PC-9 (cell line): ENCODE data around the gene ZNF774. TPM values are rescaled to one million over a fixed set of nuclear protein-coding genes. Genes with fewer than 3 reads are reported as not detected.

Source experiments
- BruUV-seq: library from RNA; stranded (reverse); fragments of 400-500 nt; replicated peaks from 2 replicates; lab custom pipeline; 2021; lab: Mats Ljungman, UMichigan
- CTCF ChIA-PET: fragments of 300-600 bp; sonication (Branson Sonifier 250); formaldehyde crosslinking; loops from one replicate; lab custom pipeline; 2022; ENCODE audit warnings: antibody characterized with exemption; lab: Charles Lee
- POLR2A ChIA-PET: fragments of 300-600 bp; sonication (Branson Sonifier 250); formaldehyde crosslinking; loops from one replicate; lab custom pipeline; 2022; ENCODE audit warnings: antibody characterized with exemption; ENCODE audit not compliant: unreplicated experiment; lab: Charles Lee
- DNase-seq, 2 experiments: peaks; one replicate each; pipeline versions ENCODE4 v3.0.0 to v3.0.0-alpha.2; 2015 to 2022; ENCODE audit warnings: mixed read lengths in 1 of 2
- H2AFZ ChIP-seq: fragments of 200-600 bp; sonication (generic); 2 replicates; pipeline ENCODE4 v1.8.1; 2017; ENCODE audit warnings: antibody characterized with exemption
- H3F3A ChIP-seq: fragments of 200-600 bp; sonication (generic); 2 replicates; pipeline ENCODE4 v1.8.1; 2017; ENCODE audit warnings: antibody characterized with exemption, mild to moderate bottlenecking, low read depth; ENCODE audit not compliant: insufficient read depth
- H3K27ac ChIP-seq: fragments of 200-600 bp; sonication (generic); 2 replicates; pipeline ENCODE4 v1.6.1; 2016; ENCODE audit warnings: mixed run types
- H3K27me3 ChIP-seq: fragments of 200-600 bp; sonication (generic); 2 replicates; pipeline ENCODE4 v1.6.1; 2016; ENCODE audit warnings: low read depth, mixed run types; ENCODE audit not compliant: insufficient read depth
- H3K36me3 ChIP-seq: fragments of 200-600 bp; sonication (generic); 2 replicates; pipeline ENCODE4 v1.6.1; 2016; ENCODE audit warnings: low read depth, mixed run types
- H3K4me1 ChIP-seq: fragments of 200-600 bp; sonication (generic); replicated peaks from 2 replicates; pipeline ENCODE4 v1.6.1; 2016; ENCODE audit warnings: mixed run types; ENCODE audit not compliant: insufficient read depth
- H3K4me2 ChIP-seq: fragments of 200-600 bp; sonication (generic); 2 replicates; pipeline ENCODE4 v1.6.1; 2017; ENCODE audit warnings: mixed run types
- H3K4me3 ChIP-seq: fragments of 200-600 bp; sonication (generic); 2 replicates; pipeline ENCODE4 v1.6.1; 2016; ENCODE audit warnings: mixed run types
- H3K79me2 ChIP-seq: fragments of 200-600 bp; sonication (generic); 2 replicates; pipeline ENCODE4 v1.6.1; 2017; ENCODE audit warnings: low read depth, mixed run types
- H3K9me2 ChIP-seq: fragments of 200-600 bp; sonication (generic); 2 replicates; pipeline ENCODE4 v1.8.1; 2017; ENCODE audit warnings: mild to moderate bottlenecking; ENCODE audit not compliant: insufficient read depth
- H3K9me3 ChIP-seq: fragments of 200-600 bp; sonication (generic); 2 replicates; pipeline ENCODE4 v1.8.1; 2016; ENCODE audit warnings: low read depth; ENCODE audit not compliant: insufficient read depth
- H4K20me1 ChIP-seq: fragments of 200-600 bp; sonication (generic); 2 replicates; pipeline ENCODE4 v1.8.1; 2017; ENCODE audit not compliant: insufficient read depth
- CTCF ChIP-seq: fragments of 200-600 bp; sonication (generic); conservative IDR thresholded peaks from 2 replicates; pipeline ENCODE4 v1.6.1; 2017; ENCODE audit warnings: mixed run types, antibody characterized with exemption, mild to moderate bottlenecking, moderate library complexity
- EZH2 ChIP-seq: fragments of 200-600 bp; sonication (generic); IDR thresholded peaks from 2 replicates; pipeline ENCODE4 v1.8.0; 2017; ENCODE audit warnings: antibody characterized with exemption, low read depth
- intact Hi-C: fragments of 100-400 bp; cut with micrococcal nuclease; formaldehyde crosslinking; loops from one replicate; pipeline ENCODE4 v1.10.0; 2022; ENCODE audit not compliant: unreplicated experiment
- total RNA-seq: library from RNA; stranded (reverse); gene quantifications from 2 replicates; pipeline ENCODE4 v1.2.3, GENCODE V29; 2021

ZNF774 gene
- total RNA-seq, 1 experiment from 2014 or later: 6.3 TPM

- intact Hi-C loops: loop anchor here (1.0 to 5.0 kb wide), 7 partner anchors 27 to 612 kb away; partner anchors contain the start of genes HDDC3 and IQGAP1
- H3K79me2 ChIP-seq: no peaks in the 10 kb centered on the region
- POLR2A ChIA-PET: interaction anchor here (0.6 to 0.7 kb wide), 3 partner anchors 69 to 586 kb away, joined by 4 to 7 read pairs (median 5); no protein-coding TSS in a partner anchor
Observed at GRCh38 chr15:90320062-90320884, 31.8 kb upstream of the ZNF774 start.

DNA sequence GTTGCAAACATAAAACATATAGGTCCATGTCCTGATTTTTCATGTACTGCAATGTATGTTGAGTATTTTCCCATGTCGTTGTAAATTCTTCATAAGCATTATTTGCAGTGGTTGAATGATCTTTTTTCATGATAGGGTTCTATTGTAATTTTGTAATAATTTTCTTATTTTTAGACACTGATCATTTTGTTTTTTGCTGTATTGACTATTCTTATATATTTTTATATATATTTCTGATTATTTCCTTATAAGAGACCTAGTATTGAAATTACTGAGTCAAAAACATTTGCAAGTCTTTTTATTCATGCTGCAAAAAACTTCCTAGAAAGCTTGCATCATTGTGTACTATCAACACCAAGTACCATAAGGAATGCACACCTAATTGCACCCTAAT is 31.2 kb upstream of the ZNF774 start:
- DNase-seq: no peak
- no peak overlapping the region for H3K4me3 ChIP-seq
- intact Hi-C loops: loop anchor here (1.0 to 5.0 kb wide), 7 partner anchors 28 to 611 kb away; partner anchors contain the start of genes HDDC3 and IQGAP1
- peak overlapping the region; percentile 76 for H3K4me2 ChIP-seq
- peak overlapping the region; percentile 31; the same call in 1 of the 2 replicates for H3K27ac ChIP-seq
- no peaks in the 10 kb centered on the region for H3K27me3 ChIP-seq
- TF ChIP-seq EZH2: no peak
- no peak for TF ChIP-seq CTCF
- POLR2A ChIA-PET: interaction anchor here (0.7 kb wide), 2 partner anchors 68 to 585 kb away, joined by 4 to 5 read pairs; no protein-coding TSS in a partner anchor
- no peaks in the 10 kb centered on the region for H4K20me1 ChIP-seq
- no peaks in the 10 kb centered on the region for H3K9me2 ChIP-seq
- H3K4me1 ChIP-seq: peaks cover 20% of the 10 kb centered on the region
- no peaks in the 10 kb centered on the region for H3K79me2 ChIP-seq
- CTCF ChIA-PET: interaction anchor here (1.0 to 2.4 kb wide), 3 partner anchors 28 to 162 kb away, joined by 3 to 24 read pairs (median 4); no protein-coding TSS in a partner anchor
- BruUV-seq: no TSS peak
- no peaks in the 10 kb centered on the region for H3K9me3 ChIP-seq
- no peaks in the 10 kb centered on the region for H3K36me3 ChIP-seq
- peaks cover 18% of the 10 kb centered on the region for H3F3A ChIP-seq
- no peak overlapping the region for H2AFZ ChIP-seq

More at GRCh38 chr15:90320062-90320884, 31.8 kb upstream of the ZNF774 start:
- Histone ChIP-seq H3K27ac (peak overlapping the region; percentile 31; the same call in 1 of the 2 replicates), H3K4me2 (peak overlapping the region; percentile 76), H3K27me3 (no peaks in the 10 kb centered on the region), H3K9me2 (no peaks in the 10 kb centered on the region), H4K20me1 (no peaks in the 10 kb centered on the region), H3K4me3 (peak overlapping the region; percentile 29; the same call in 1 of the 2 replicates), H3K36me3 (no peaks in the 10 kb centered on the region), H3K4me1 (peaks cover 26% of the 10 kb centered on the region), H3K9me3 (no peaks in the 10 kb centered on the region), H3F3A (peaks cover 24% of the 10 kb centered on the region), H2AFZ (peak overlapping the region; percentile 76)
- peak; percentile 79 to 84 for DNase-seq
- no TSS peak for BruUV-seq
- CTCF ChIA-PET: interaction anchor here (0.6 to 2.4 kb wide), 15 partner anchors 16 to 612 kb away, joined by 3 to 24 read pairs (median 4); partner anchors contain the start of genes HDDC3 and IQGAP1
- TF ChIP-seq CTCF: peak; percentile 91
- no peak for TF ChIP-seq EZH2

DNA sequence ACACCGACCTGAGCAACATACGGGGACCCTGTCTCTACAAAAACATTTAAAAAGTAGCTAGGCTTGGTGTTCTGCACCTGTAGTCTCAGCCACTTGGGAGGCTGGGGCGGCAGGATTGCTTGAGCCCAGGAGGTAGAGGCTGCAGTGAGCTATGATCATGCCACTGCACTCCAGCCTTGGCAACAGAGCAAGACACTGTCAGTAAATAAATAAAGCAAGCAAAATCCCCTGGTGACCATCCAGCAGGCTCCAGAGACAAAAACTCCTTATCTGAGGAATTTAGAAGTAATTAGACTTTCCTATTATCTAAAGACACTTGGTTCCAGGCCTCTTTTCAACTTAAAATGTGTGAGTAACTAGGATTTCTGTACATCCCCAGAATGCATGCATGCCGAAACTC is 29.5 kb upstream of the ZNF774 start:
- Histone ChIP-seq H3K27me3 (no peaks in the 10 kb centered on the region), H3K9me2 (no peaks in the 10 kb centered on the region), H3K4me2 (no peak overlapping the region), H3K36me3 (no peaks in the 10 kb centered on the region), H3K9me3 (no peaks in the 10 kb centered on the region), H3K4me1 (peaks cover 12% of the 10 kb centered on the region), H3K4me3 (no peak overlapping the region), H4K20me1 (no peaks in the 10 kb centered on the region), H3K27ac (no peak overlapping the region), H2AFZ (no peak overlapping the region), H3F3A (peaks cover 10% of the 10 kb centered on the region; the same call in 1 of the 2 replicates), H3K79me2 (no peaks in the 10 kb centered on the region)
- intact Hi-C loops: loop anchor here (5.0 kb wide), 3 partner anchors 40 to 610 kb away; partner anchors contain the start of gene HDDC3
- ChIA-PET CTCF (no interaction called here), POLR2A (no interaction called here)
- TF ChIP-seq EZH2: no peak
- no peak for TF ChIP-seq CTCF
- BruUV-seq: no TSS peak
- no peak for DNase-seq
